Measurements from ENCODE around the gene DACH1. TPM values are rescaled to one million over a fixed set of nuclear protein-coding genes. Genes with fewer than 3 reads are reported as not detected.

Gene DACH1
- total RNA-seq, 2 experiments from 2014 or later: not detected

- intact Hi-C loops (cut with micrococcal nuclease; ENCODE audit: unreplicated experiment): no loop called here
- Histone ChIP-seq H3K4me1 (ENCODE audit: insufficient read depth, low read length, poor library complexity, severe bottlenecking) (no peaks in the 10 kb centered on the region), H3K4me2 (ENCODE audit: low read length) (no peak overlapping the region), H3K4me3 (ENCODE audit: low read depth, low read length, poor library complexity, severe bottlenecking) (no peak overlapping the region), H3K27ac (ENCODE audit: low read depth, low read length, poor library complexity, severe bottlenecking) (no peak overlapping the region), H2AFZ (ENCODE audit: low read length) (no peak overlapping the region), H3K9me3 (ENCODE audit: low read length) (no peaks in the 10 kb centered on the region), H3K79me2 (ENCODE audit: insufficient read depth, low read depth, low read length) (no peaks in the 10 kb centered on the region), H3K36me3 (ENCODE audit: insufficient read depth, low read length) (no peaks in the 10 kb centered on the region), H3K9me2 (ENCODE audit: insufficient read depth, low read length) (no peaks in the 10 kb centered on the region), H4K20me1 (ENCODE audit: insufficient read depth, low read length) (no peaks in the 10 kb centered on the region)
- ChIA-PET POLR2A (interaction anchor here (0.6 kb wide), 1 partner anchor 720 kb away, joined by 3 read pairs; no protein-coding TSS in a partner anchor), CTCF (ENCODE audit: unreplicated experiment) (no interaction called here)
- DNase-seq (ENCODE audit: low spot score): no peak
- TF ChIP-seq EZH2phosphoT487 (IDR thresholded peaks at IDR 0.05; ENCODE audit: borderline replicate concordance, low read depth, low read length): no peak
- no peak for TF ChIP-seq CTCF (conservative IDR thresholded peaks at IDR 0.05; ENCODE audit: low read length)
- no TSS peak for BruUV-seq (replicated peaks)
Measured at GRCh38 chr13:71629167-71629566, 237.8 kb downstream of the DACH1 start.

DNA sequence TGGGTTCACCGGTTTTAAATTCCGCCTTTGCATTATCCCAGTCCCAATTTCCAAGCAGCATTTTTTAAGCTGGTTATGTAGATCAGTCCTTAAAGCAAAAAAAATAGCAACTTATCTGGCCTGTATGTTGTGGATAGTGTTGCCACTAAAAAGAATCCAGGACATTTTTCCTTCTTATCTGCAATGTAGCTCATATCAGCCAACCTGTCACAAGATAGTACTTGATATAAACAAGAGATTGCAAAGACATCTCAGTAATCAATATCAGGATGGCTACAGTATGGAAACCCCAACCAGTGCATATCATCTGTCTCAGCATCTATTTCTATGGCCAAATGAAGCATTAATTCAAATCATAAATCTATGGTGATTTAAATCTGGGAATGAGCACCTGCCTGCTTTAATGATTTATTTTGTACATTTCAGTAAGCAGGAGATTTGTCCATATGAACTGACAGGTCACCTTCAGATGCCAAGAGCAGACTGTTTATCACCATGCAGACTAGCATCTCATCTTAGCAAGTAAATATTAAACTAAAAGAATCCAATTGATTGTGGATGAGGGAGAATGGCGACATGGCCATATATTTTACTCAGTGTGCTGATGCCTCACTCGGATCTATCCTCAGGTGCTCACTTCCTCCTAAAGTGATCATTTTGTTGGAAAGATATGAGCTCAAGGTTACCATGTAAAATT is 240.4 kb downstream of the DACH1 start:
- no peaks in the 10 kb centered on the region for H3K4me1 ChIP-seq (ENCODE audit: insufficient read depth, low read length, poor library complexity, severe bottlenecking)
- no TSS peak for BruUV-seq (replicated peaks)

More for the DNA sequence above, 240.4 kb downstream of the DACH1 start:
- Histone ChIP-seq H3K4me2 (ENCODE audit: low read length) (no peak overlapping the region), H3K27ac (ENCODE audit: low read depth, low read length, poor library complexity, severe bottlenecking) (no peak overlapping the region), H3K9me3 (ENCODE audit: low read length) (no peaks in the 10 kb centered on the region), H3K36me3 (ENCODE audit: insufficient read depth, low read length) (no peaks in the 10 kb centered on the region), H3K79me2 (ENCODE audit: insufficient read depth, low read depth, low read length) (no peaks in the 10 kb centered on the region), H2AFZ (ENCODE audit: low read length) (no peak overlapping the region), H3K4me3 (ENCODE audit: low read depth, low read length, poor library complexity, severe bottlenecking) (no peak overlapping the region), H4K20me1 (ENCODE audit: insufficient read depth, low read length) (no peaks in the 10 kb centered on the region), H3K9me2 (ENCODE audit: insufficient read depth, low read length) (no peaks in the 10 kb centered on the region)
- CTCF ChIA-PET (ENCODE audit: unreplicated experiment): no interaction called here
- no peak for DNase-seq (ENCODE audit: low spot score)
- intact Hi-C loops (cut with micrococcal nuclease; ENCODE audit: unreplicated experiment): no loop called here
- POLR2A ChIA-PET: interaction anchor here (1.1 kb wide), 1 partner anchor 705 kb away, joined by 3 read pairs; no protein-coding TSS in a partner anchor
- TF ChIP-seq EZH2phosphoT487 (IDR thresholded peaks at IDR 0.05; ENCODE audit: borderline replicate concordance, low read depth, low read length) (no peak), CTCF (conservative IDR thresholded peaks at IDR 0.05; ENCODE audit: low read length) (no peak)

Data from OCI-LY7 (cell line).